HepG2 (cell line): ENCODE results near the gene DDIT4. TPM values are rescaled to one million over a fixed set of nuclear protein-coding genes. Genes with fewer than 3 reads are reported as not detected.

Source experiments
- ATAC-seq: fragments of 200-7000 bp; cut with Tn5 transposase; 3 replicates; pipeline ENCODE4 v1.9.1; 2020; ENCODE audit warnings: mild to moderate bottlenecking, moderate library complexity
- BruUV-seq: library from RNA; stranded (reverse); fragments of 400-500 nt; replicated peaks from 2 replicates; lab custom pipeline; 2021; lab: Mats Ljungman, UMichigan
- CTCF ChIA-PET: fragments of 300-600 bp; formaldehyde crosslinking; extraction: SDS; loops from one replicate; lab custom pipeline; 2021; ENCODE audit warnings: low total read pairs, inconsistent platforms, low intra/inter-chr PET ratio; lab: Yijun Ruan, JAX
- POLR2A ChIA-PET: fragments of 350-600 bp; sonication (Branson Sonifier 250); formaldehyde crosslinking; loops from one replicate; lab custom pipeline; 2020; ENCODE audit warnings: antibody characterized with exemption, inconsistent platforms; lab: Yijun Ruan, JAX
- DNase-seq: peaks from one replicate; pipeline ENCODE4 v3.0.0-alpha.2; 2015; ENCODE audit warnings: low spot score
- FAIRE-seq: peaks from 3 replicates; lab custom pipeline; 2011; peaks lifted over from hg19 to GRCh38; lab: Jason Lieb, UNC
- H2AFZ ChIP-seq: one replicate; pipeline ENCODE4 v1.6.1; 2011; ENCODE audit warnings: low read length, inconsistent platforms
- H3K27ac ChIP-seq: fragments of 300-600 bp; 3 replicates; pipeline ENCODE4 v1.8.0; 2011; ENCODE audit warnings: mixed run types, mild to moderate bottlenecking, mixed read lengths, low read length, inconsistent platforms; ENCODE audit not compliant: insufficient read depth; ENCODE audit errors: extremely low read length
- H3K27me3 ChIP-seq, 2 experiments: fragments of 200-600 bp in 1 of 2; 2 replicates in 1 of 2; 3 replicates in 1 of 2; pipeline versions ENCODE4 v1.6.0 to v1.8.0; 2011; ENCODE audit warnings: low read length in 2 of 2, mild to moderate bottlenecking in 2 of 2, moderate library complexity in 2 of 2, inconsistent platforms in 1 of 2; ENCODE audit not compliant: insufficient read depth in 2 of 2, control insufficient read depth in 1 of 2
- H3K36me3 ChIP-seq, 2 experiments: fragments of 200-600 bp in 1 of 2; replicated peaks in 1 of 2; 2 replicates in 1 of 2; 3 replicates in 1 of 2; pipeline versions ENCODE4 v1.5.1 to v1.8.0; 2011; ENCODE audit warnings: low read length in 2 of 2, inconsistent platforms in 1 of 2; ENCODE audit not compliant: insufficient read depth in 2 of 2, control insufficient read depth in 1 of 2
- H3K4me1 ChIP-seq: 2 replicates; pipeline ENCODE4 v1.5.1; 2012; ENCODE audit warnings: low read length, inconsistent platforms; ENCODE audit not compliant: insufficient read depth
- H3K4me2 ChIP-seq: 2 replicates; pipeline ENCODE4 v1.6.0; 2011; ENCODE audit warnings: low read depth, low read length, inconsistent platforms
- H3K4me3 ChIP-seq, 3 experiments: fragments of 200-600 bp in 1 of 3; sonication (generic), shearing (Covaris generic) in 1 of 3; replicated peaks in 1 of 3; 2 replicates each; pipeline ENCODE4 v1.5.1; 2011 to 2016; ENCODE audit warnings: low read length in 3 of 3, inconsistent platforms in 2 of 3, low read depth in 2 of 3, mild to moderate bottlenecking in 2 of 3, control low read depth in 1 of 3, mixed read lengths in 1 of 3; ENCODE audit not compliant: insufficient read depth in 1 of 3
- H3K79me2 ChIP-seq: one replicate; pipeline ENCODE4 v1.6.1; 2011; ENCODE audit warnings: low read length, inconsistent platforms; ENCODE audit not compliant: insufficient read depth
- H3K9ac ChIP-seq: 2 replicates; pipeline ENCODE4 v1.6.0; 2011; ENCODE audit warnings: mild to moderate bottlenecking, low read depth, low read length, inconsistent platforms; ENCODE audit not compliant: insufficient read depth
- H3K9me3 ChIP-seq: 2 replicates; pipeline ENCODE4 v1.5.1; 2012; ENCODE audit warnings: mild to moderate bottlenecking, low read length
- H4K20me1 ChIP-seq: 2 replicates; pipeline ENCODE4 v1.6.0; 2011; ENCODE audit warnings: inconsistent platforms, mild to moderate bottlenecking, low read length, moderate library complexity; ENCODE audit not compliant: insufficient read depth
- ARHGAP35 ChIP-seq: sonication (generic); formaldehyde crosslinking; IDR thresholded peaks from 2 replicates; pipeline ENCODE4 v1.9.0; 2022; ENCODE audit warnings: mild to moderate bottlenecking, inconsistent platforms, moderate library complexity, missing genetic modification reagents, borderline replicate concordance
- E2F1 ChIP-seq: sonication (generic); formaldehyde crosslinking; IDR thresholded peaks from 2 replicates; pipeline ENCODE4 v1.5.0; 2020; ENCODE audit warnings: missing genetic modification reagents
- GLI4 ChIP-seq: sonication (generic); formaldehyde crosslinking; IDR thresholded peaks from 2 replicates; pipeline ENCODE4 v1.5.1; 2020; ENCODE audit warnings: missing genetic modification reagents, mild to moderate bottlenecking, moderate library complexity, borderline replicate concordance
- HDAC1 ChIP-seq: sonication (generic); formaldehyde crosslinking; IDR thresholded peaks from 2 replicates; pipeline ENCODE4 v1.5.1; 2020; ENCODE audit warnings: mild to moderate bottlenecking, missing genetic modification reagents
- NFYB ChIP-seq: sonication (generic); formaldehyde crosslinking; IDR thresholded peaks from 2 replicates; pipeline ENCODE4 v1.4.0; 2020; ENCODE audit warnings: missing genetic modification reagents
- PAXIP1 ChIP-seq: sonication (generic); formaldehyde crosslinking; conservative IDR thresholded peaks from 2 replicates; pipeline ENCODE4 v1.4.0; 2020; ENCODE audit warnings: mild to moderate bottlenecking, missing genetic modification reagents, moderate library complexity
- PHF8 ChIP-seq: sonication (generic); formaldehyde crosslinking; IDR thresholded peaks from 2 replicates; pipeline ENCODE4 v1.5.0; 2020; ENCODE audit warnings: missing genetic modification reagents
- SKI ChIP-seq: fragments of 450-650 bp; IDR thresholded peaks from one replicate; pipeline ENCODE4 v1.6.1; 2018; ENCODE audit warnings: mild to moderate bottlenecking; ENCODE audit not compliant: partially characterized antibody
- TOE1 ChIP-seq: sonication (generic); formaldehyde crosslinking; IDR thresholded peaks from 2 replicates; pipeline ENCODE4 v1.4.0; 2020; ENCODE audit warnings: mild to moderate bottlenecking, missing genetic modification reagents
- ZNF781 ChIP-seq: sonication (generic); formaldehyde crosslinking; IDR thresholded peaks from 2 replicates; pipeline ENCODE4 v1.5.1; 2020; ENCODE audit warnings: borderline replicate concordance, mild to moderate bottlenecking, missing genetic modification reagents; ENCODE audit errors: not compliant biosample characterization
- ZNF790 ChIP-seq: sonication (generic); formaldehyde crosslinking; IDR thresholded peaks from 2 replicates; pipeline ENCODE4 v1.8.0; 2022; ENCODE audit warnings: missing genetic modification reagents, mild to moderate bottlenecking, borderline replicate concordance
- ZXDC ChIP-seq: sonication (generic); formaldehyde crosslinking; IDR thresholded peaks from 2 replicates; pipeline ENCODE4 v1.5.0; 2020; ENCODE audit warnings: mild to moderate bottlenecking, missing genetic modification reagents
- WGBS: methylation state at CpG from one replicate; pipeline ENCODE4 v1.1.6; 2017; ENCODE audit warnings: low lambda C conversion rate; 5-methylcytosine and 5-hydroxymethylcytosine counted together
- in situ Hi-C: cut with HindIII; loops from 2 replicates; pipeline ENCODE4 v1.10.0; 2017; ENCODE audit warnings: low pct_unique_long_range_greater_than_20kb; ENCODE audit not compliant: extremely low pct_ligation_motif_present
- intact Hi-C: fragments of 100-400 bp; cut with micrococcal nuclease; formaldehyde crosslinking; loops from one replicate; pipeline ENCODE4 v1.10.0; 2022; ENCODE audit not compliant: unreplicated experiment
- polyA plus RNA-seq, 8 experiments: library from polyadenylated mRNA; depleted of rRNA in 3 of 8; stranded (reverse) in 7 of 8; unstranded in 1 of 8; fragments of >200 nt; fragmentation: Illumina TruSeq in 4 of 8; extraction: Trizol in 4 of 8; gene quantifications; 2 replicates each; pipeline versions ENCODE4 v1.2.1 to v1.2.3, GENCODE V29; 2011 to 2016; ENCODE audit warnings: low read depth in 4 of 8, missing spikeins in 1 of 8, mixed read lengths in 1 of 8; ENCODE audit not compliant: insufficient read depth in 1 of 8
- total RNA-seq, 5 experiments: library from RNA; depleted of rRNA; stranded (reverse); fragments of >200 nt; fragmentation: Illumina TruSeq; extraction: Trizol; gene quantifications; 2 replicates each; pipeline ENCODE4 v1.2.3, GENCODE V29; 2016; ENCODE audit warnings: low read depth in 1 of 5

Gene DDIT4
- total and polyA plus RNA-seq, 2 of the 13 experiments (the other 11 are each of a cell fraction or from before 2014, with no cell fraction given), result 35.6 to 40.7 TPM

- TF ChIP-seq PHF8 (peak; percentile 36), ZNF781 (CRISPR knock-in tag) (peak; percentile 65), HDAC1 (peak; percentile 72), TOE1 (CRISPR knock-in tag) (no peak)
- TF ChIP-seq, all 625 proteins: peak for 51
These were observed 547 bp downstream of the DDIT4 start (continued) for GRCh38 chr10:72274213-72274729.

- intact Hi-C loops, result no loop called here
- no peak for FAIRE-seq
- WGBS, result 6% methylated on average over 5 of the region's 26 CpGs
- TF ChIP-seq GLI4, result peak; percentile 90; the same call in 1 of the 2 replicates
- no peak; the same call in 1 of the 2 replicates for TF ChIP-seq PAXIP1 (CRISPR knock-in tag)
- TF ChIP-seq ZXDC (CRISPR knock-in tag), result no peak
- no peak for TF ChIP-seq E2F1 (CRISPR knock-in tag)
- TF ChIP-seq ARHGAP35 (CRISPR knock-in tag), result no peak
- no peak for TF ChIP-seq NFYB (CRISPR knock-in tag)
- no peak for TF ChIP-seq SKI
- 0 out of 2 replicates have a peak, but pooled peaks have one; percentile 51 for TF ChIP-seq ZNF790 (CRISPR knock-in tag)
These were observed 1.1 kb downstream of the DDIT4 start for GRCh38 chr10:72274730-72275350.

More at GRCh38 chr10:72274730-72275350, 1.1 kb downstream of the DDIT4 start:
- BruUV-seq, result no TSS peak
- ATAC-seq (peak; percentile 30), DNase-seq (no peak)
- H3K4me2 ChIP-seq, result peak overlapping the region; percentile 97
- H3K9ac ChIP-seq, result peak overlapping the region; percentile 93
- peaks cover 2 to 13% of the 10 kb centered on the region in 2 experiments; a peak in 3 of 5 replicates for H3K36me3 ChIP-seq
- H3K27me3 ChIP-seq, result no peaks in the 10 kb centered on the region; a peak in 1 of 5 replicates
- H3K27ac ChIP-seq, result peak overlapping the region; percentile 76
- H3K4me3 ChIP-seq, result peak overlapping the region; percentile 81 to 99 (median 98)
- in situ Hi-C loops, result loop anchor here (5.0 kb wide), 1 partner anchor 52 kb away; no protein-coding TSS in a partner anchor
- H3K9me3 ChIP-seq, result no peaks in the 10 kb centered on the region
- H3K4me1 ChIP-seq, result peaks cover 65% of the 10 kb centered on the region
- no peak overlapping the region for H2AFZ ChIP-seq
- POLR2A ChIA-PET, result interaction anchor here (0.6 to 8.5 kb wide), 26 partner anchors 9 to 243 kb away, joined by 3 to 322 read pairs (median 12); partner anchors contain the start of genes ANAPC16 and ASCC1
- peaks cover 26% of the 10 kb centered on the region for H4K20me1 ChIP-seq
- CTCF ChIA-PET, result interaction anchor here (1.9 kb wide), 1 partner anchor 54 kb away, joined by 9 read pairs; no protein-coding TSS in a partner anchor
- H3K79me2 ChIP-seq, result peaks cover 23% of the 10 kb centered on the region
